GM19463 (cell line): ENCODE data around the gene CDK11A.
"Not testable (repeated sequence)": the region's sequence is repeated elsewhere in the genome, so short reads cannot be mapped to it uniquely, and the experiment has no call there.

Experiments
- ATAC-seq: cut with Tn5 transposase; IDR thresholded peaks from one replicate; pipeline ENCODE4 v1.9.1; 2021; ENCODE audit warnings: mild to moderate bottlenecking, moderate library complexity; ENCODE audit not compliant: unreplicated experiment

The CDK11A gene

GRCh38 chr1:1664941-1665814 lies 59.0 kb downstream of the CDK11A start:
- ATAC-seq: no peak

- ATAC-seq: not testable (repeated sequence)
Observed at GRCh38 chr1:1664318-1664717, 59.8 kb downstream of the CDK11A start.

- ATAC-seq: not testable (repeated sequence)
Observed at GRCh38 chr1:1662830-1663560, 61.2 kb downstream of the CDK11A start.

GRCh38 chr1:1662392-1662791 lies 61.8 kb downstream of the CDK11A start:
- ATAC-seq: not testable (repeated sequence)

GRCh38 chr1:1658583-1659549 lies 65.3 kb downstream of the CDK11A start, which contains the start of gene CDK11B:
TSS of gene CDK11B (minus strand) at chr1:1659004. CDS start at chr1:1657485, 1,519 bp downstream.
- ATAC-seq: peak; percentile 93
